ENCODE results near the gene ZNF337. TPM values are rescaled to one million over a fixed set of nuclear protein-coding genes. Genes with fewer than 3 reads are reported as not detected.

ZNF337 gene
- total RNA-seq, 2 experiments from 2014 or later: 16.6 to 16.8 TPM

Other genes with a start within 250 kb of the ZNF337 start
- gene NINL, start 111.3 kb downstream of the ZNF337 start, total RNA-seq: 1 to 10 TPM; 2.1 to 2.2 TPM
- 1 to 10 TPM; 4.9 to 5.0 TPM for gene NANP, start 72.8 kb downstream of the ZNF337 start, total RNA-seq

Data from activated CD8-positive, alpha-beta T cell treated with anti-CD3 and anti-CD28 coated beads, Interleukin-2, amount 10 ng/mL, durations not matched to agents 7 days and 5 days (primary cell).